ENCODE measurements around the gene SERPINB6.
A peak's percentile ranks its signal among the peaks of the same experiment; 100 is the strongest.
"Not testable (repeated sequence)": the region's sequence is repeated elsewhere in the genome, so short reads cannot be mapped to it uniquely, and the experiment has no call there.

Gene SERPINB6

DNA sequence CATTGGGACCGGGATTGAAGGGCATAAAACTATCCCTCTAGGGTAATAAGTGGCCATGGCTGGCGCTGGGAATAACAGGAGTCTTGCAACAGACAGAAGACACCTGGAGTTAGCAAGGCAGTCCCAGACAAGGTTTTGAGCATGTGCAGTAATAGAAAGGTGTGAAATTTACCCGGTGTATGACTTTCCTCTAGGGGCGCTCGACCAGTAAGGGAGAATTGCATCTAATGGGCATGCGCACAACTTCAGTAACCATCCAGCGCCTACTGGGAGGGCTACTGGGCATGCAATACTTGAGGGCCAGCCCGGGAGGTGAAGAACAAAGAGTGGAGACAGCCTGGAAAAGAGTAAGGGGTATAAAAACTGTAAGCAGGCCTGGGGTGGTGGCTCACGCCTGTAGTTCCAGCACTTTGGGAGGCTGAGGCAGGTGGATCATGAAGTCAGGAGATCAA lies 32.7 kb downstream of the SERPINB6 start:
- DNase-seq (ENCODE audit: low read depth), result no peak

GRCh38 chr6:2938004-2938631 lies 33.2 kb downstream of the SERPINB6 start:
- DNase-seq (ENCODE audit: low read depth), result no peak

GRCh38 chr6:2937627-2938003 lies 33.8 kb downstream of the SERPINB6 start:
- no peak for DNase-seq (ENCODE audit: low read depth)

DNA sequence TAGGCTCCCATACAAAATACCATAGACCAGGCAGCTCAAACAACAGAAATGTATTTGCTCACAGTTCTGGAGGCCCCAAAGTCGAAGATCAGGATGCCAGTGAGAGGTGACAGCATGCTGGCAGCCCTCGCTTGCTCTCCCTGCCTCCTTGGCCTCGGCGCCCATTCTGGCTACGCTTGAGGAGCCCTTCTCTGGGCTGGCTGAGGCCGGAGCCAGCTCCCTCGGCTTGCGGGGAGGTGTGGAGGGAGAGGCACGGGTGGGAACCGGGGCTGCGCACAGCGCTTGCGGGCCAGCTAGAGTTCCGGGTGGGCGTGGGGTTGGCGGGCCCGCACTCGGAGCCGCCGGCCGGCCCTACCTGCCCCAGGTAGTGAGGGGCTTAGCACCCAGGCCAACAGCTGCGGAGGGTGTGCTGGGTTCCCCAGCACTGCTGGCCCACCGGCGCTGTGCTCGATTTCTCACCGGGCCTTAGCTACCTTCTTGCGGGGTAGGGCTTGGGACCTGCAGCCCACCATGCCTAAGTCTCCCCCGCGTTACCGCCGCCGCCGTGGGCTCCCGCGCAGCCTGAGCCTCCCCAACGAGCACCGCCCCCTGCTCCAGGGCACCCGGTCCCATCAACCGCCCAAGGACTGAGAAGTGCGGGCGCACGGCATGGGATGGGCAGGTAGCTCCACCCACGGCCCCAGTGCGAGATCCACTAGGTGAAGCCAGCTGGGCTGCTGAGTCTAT lies 35.6 kb downstream of the SERPINB6 start:
- DNase-seq (ENCODE audit: low read depth), result no peak

DNA sequence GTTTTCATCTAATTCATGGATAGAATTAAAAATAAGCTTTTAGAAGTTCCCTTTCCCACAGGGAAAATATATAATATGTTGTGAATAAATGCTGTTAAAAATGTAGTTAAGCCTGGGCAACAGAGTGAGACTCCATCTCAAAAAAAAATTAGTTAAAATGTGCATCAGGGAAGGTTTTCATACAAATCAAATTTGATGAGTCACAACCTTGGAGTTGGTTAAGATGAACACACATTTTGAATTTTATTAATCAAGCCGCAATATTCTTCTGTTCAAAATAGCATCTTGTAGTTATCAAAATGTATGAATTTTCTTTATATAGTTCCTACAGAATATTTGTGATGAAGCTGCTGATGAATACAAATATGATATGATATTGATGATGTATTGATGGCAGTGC lies 37.3 kb downstream of the SERPINB6 start:
- DNase-seq (ENCODE audit: low read depth), result no peak

- not testable (repeated sequence) for DNase-seq (ENCODE audit: low read depth)
Measured at GRCh38 chr6:2932911-2933310, 38.5 kb downstream of the SERPINB6 start.

GRCh38 chr6:2931970-2932748 lies 39.2 kb downstream of the SERPINB6 start:
- peak; percentile 75 for DNase-seq (ENCODE audit: low read depth)

- no peak for DNase-seq (ENCODE audit: low read depth)
Measured at GRCh38 chr6:2931055-2931454, 40.3 kb downstream of the SERPINB6 start.

- DNase-seq (ENCODE audit: low read depth), result not testable (repeated sequence)
Measured at GRCh38 chr6:2927931-2928330, 43.4 kb downstream of the SERPINB6 start.

GRCh38 chr6:2925842-2926747 lies 45.3 kb downstream of the SERPINB6 start:
- DNase-seq (ENCODE audit: low read depth), result not testable (repeated sequence)

DNA sequence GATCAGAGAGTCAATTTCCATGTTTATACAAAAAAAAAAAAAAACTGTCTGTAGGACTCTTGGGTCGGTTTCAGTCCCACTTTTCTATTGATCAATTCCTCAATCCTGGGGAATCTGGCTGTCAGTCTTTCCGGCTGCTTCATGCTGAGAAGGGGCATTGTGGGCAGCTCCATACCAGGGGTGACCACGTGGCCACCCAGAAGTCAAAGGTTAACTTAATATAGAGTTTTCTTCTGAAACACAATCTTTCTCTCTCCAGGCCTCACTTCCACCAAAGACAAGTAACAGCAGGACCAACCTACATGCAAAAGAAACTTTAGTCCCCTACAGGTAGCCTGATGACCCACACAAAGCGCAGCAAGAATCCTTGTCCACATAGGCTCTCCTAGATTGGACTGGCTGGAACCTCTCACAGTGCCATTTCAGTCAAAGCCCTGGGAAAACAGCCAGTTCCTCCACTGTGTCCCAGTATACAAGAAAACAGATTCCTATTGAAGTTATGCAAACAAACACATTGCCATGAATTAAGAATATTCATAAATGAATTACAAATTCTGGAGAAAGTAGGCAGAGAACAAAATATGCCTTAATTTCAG lies 49.7 kb downstream of the SERPINB6 start:
- DNase-seq (ENCODE audit: low read depth), result no peak

- DNase-seq (ENCODE audit: low read depth), result no peak
Measured at GRCh38 chr6:2920671-2921112, 50.7 kb downstream of the SERPINB6 start.

DNA sequence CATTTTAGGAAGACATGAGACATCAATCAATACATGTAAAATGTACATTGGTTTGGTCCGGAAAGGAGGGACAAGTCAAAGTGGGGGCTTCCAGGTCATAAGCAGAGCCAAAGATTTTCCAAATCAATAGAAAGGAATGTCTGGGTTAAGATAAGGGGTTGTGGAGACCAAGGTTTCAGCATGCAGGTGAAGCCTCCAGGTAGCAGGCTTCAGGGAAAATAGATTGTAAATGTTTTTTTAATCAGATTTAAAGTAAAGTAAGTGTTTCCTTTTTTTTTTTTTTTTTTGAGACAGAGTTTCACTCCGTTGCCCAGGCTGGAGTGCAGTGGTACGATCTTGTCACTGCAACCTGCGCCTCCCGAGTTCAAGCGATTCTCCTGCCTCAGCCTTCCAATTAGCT lies 51.5 kb downstream of the SERPINB6 start:
- DNase-seq (ENCODE audit: low read depth), result no peak

- DNase-seq (ENCODE audit: low read depth), result no peak
Measured at GRCh38 chr6:2919401-2919800, 52.0 kb downstream of the SERPINB6 start.

- no peak for DNase-seq (ENCODE audit: low read depth)
Measured at GRCh38 chr6:2918936-2919335, 52.4 kb downstream of the SERPINB6 start.

GRCh38 chr6:2917801-2918445 lies 53.4 kb downstream of the SERPINB6 start:
- no peak for DNase-seq (ENCODE audit: low read depth)

DNA sequence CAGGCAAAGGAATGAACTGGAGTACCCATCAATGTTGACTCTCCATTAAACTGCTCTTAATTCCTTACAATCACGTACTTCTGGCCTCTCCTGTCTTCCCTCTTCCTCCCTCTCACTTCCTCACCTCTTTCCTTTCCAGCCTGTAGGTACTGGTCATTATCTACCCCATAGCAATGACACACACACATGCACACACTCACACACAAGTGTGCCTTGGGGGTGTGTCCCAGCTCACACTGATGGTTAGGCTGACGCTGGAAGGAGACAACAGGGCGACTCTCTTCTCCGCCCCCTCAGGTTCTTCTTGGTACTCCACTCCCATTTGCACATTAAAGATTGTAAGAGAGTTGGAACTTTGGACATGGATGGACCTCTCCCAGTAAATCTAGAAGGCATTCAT lies 54.3 kb downstream of the SERPINB6 start:
- no peak for DNase-seq (ENCODE audit: low read depth)

GRCh38 chr6:2916158-2916925 lies 55.0 kb downstream of the SERPINB6 start:
- DNase-seq (ENCODE audit: low read depth), result no peak

DNA sequence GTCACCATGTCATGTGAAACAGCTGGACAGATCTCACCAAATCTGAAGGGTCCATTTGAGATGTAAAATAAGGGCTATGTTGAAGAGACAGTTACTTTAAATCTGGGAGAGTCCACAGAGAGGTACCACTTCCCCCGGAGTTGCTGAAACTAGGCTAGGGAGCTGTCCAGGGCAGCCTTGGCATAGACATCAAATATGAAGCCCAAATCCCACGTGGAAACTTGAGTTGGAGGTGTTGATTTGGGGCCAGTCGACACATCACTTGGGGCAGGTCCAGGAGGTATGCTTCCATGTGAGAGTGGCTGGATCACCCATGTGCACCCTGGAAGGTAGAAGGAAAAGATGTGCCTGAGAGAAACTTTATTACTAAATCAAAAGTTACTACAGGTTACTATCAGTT lies 56.2 kb downstream of the SERPINB6 start:
- DNase-seq (ENCODE audit: low read depth), result no peak

- no peak for DNase-seq (ENCODE audit: low read depth)
Measured at GRCh38 chr6:2914318-2914660, 57.1 kb downstream of the SERPINB6 start.

Data from stimulated activated CD8-positive, alpha-beta memory T cell treated with anti-CD3 and anti-CD28 coated beads, Interleukin-15, amount 100 ng/mL, for 1 hour (primary cell).